ENCODE data around the gene ARL4C.

Gene ARL4C

GRCh38 chr2:234469972-234470371, 26.9 kb downstream of the ARL4C start:
- TF ChIP-seq YY1 (IDR thresholded peaks at IDR 0.05; ENCODE audit: insufficient read depth, insufficient read length), result no peak
- TF ChIP-seq SUZ12 (IDR thresholded peaks at IDR 0.05; ENCODE audit: extremely low read depth, insufficient read depth, insufficient read length), result no peak
- TF ChIP-seq ZNF274 (IDR thresholded peaks at IDR 0.05; ENCODE audit: low read depth, low read length), result no peak
- Histone ChIP-seq H3K9me3 (ENCODE audit: insufficient read depth, low read length) (peaks cover 13% of the 10 kb centered on the region; the same call in 1 of the 2 replicates), H3K4me3 (ENCODE audit: insufficient read length, low read depth) (no peak overlapping the region), H3K9ac (ENCODE audit: insufficient read length, low read depth) (no peak overlapping the region), H3K4me1 (ENCODE audit: insufficient read depth, insufficient read length) (no peaks in the 10 kb centered on the region), H3K27me3 (ENCODE audit: insufficient read depth, insufficient read length) (no peaks in the 10 kb centered on the region), H3K36me3 (ENCODE audit: insufficient read depth, insufficient read length, low read length) (no peaks in the 10 kb centered on the region)
- DNase-seq (ENCODE audit: low read depth, low spot score), result no peak

GRCh38 chr2:234469251-234469845, 27.5 kb downstream of the ARL4C start:
- TF ChIP-seq ZNF274 (IDR thresholded peaks at IDR 0.05; ENCODE audit: low read depth, low read length) (no peak), SUZ12 (IDR thresholded peaks at IDR 0.05; ENCODE audit: extremely low read depth, insufficient read depth, insufficient read length) (no peak), YY1 (IDR thresholded peaks at IDR 0.05; ENCODE audit: insufficient read depth, insufficient read length) (no peak)
- Histone ChIP-seq H3K4me1 (ENCODE audit: insufficient read depth, insufficient read length) (no peaks in the 10 kb centered on the region), H3K4me3 (ENCODE audit: insufficient read length, low read depth) (no peak overlapping the region), H3K9me3 (ENCODE audit: insufficient read depth, low read length) (peaks cover 13% of the 10 kb centered on the region; the same call in 1 of the 2 replicates), H3K27me3 (ENCODE audit: insufficient read depth, insufficient read length) (no peaks in the 10 kb centered on the region), H3K9ac (ENCODE audit: insufficient read length, low read depth) (no peak overlapping the region), H3K36me3 (ENCODE audit: insufficient read depth, insufficient read length, low read length) (no peaks in the 10 kb centered on the region)
- no peak for DNase-seq (ENCODE audit: low read depth, low spot score)

- H3K4me1 ChIP-seq (ENCODE audit: insufficient read depth, insufficient read length), result no peaks in the 10 kb centered on the region
- no peaks in the 10 kb centered on the region for H3K27me3 ChIP-seq (ENCODE audit: insufficient read depth, insufficient read length)
- H3K9ac ChIP-seq (ENCODE audit: insufficient read length, low read depth), result no peak overlapping the region
- H3K9me3 ChIP-seq (ENCODE audit: insufficient read depth, low read length), result peaks cover 13% of the 10 kb centered on the region; the same call in 1 of the 2 replicates
- H3K4me3 ChIP-seq (ENCODE audit: insufficient read length, low read depth), result no peak overlapping the region
- no peak for DNase-seq (ENCODE audit: low read depth, low spot score)
- no peaks in the 10 kb centered on the region for H3K36me3 ChIP-seq (ENCODE audit: insufficient read depth, insufficient read length, low read length)
- TF ChIP-seq YY1 (IDR thresholded peaks at IDR 0.05; ENCODE audit: insufficient read depth, insufficient read length) (no peak), SUZ12 (IDR thresholded peaks at IDR 0.05; ENCODE audit: extremely low read depth, insufficient read depth, insufficient read length) (no peak), ZNF274 (IDR thresholded peaks at IDR 0.05; ENCODE audit: low read depth, low read length) (no peak)
These were observed 28.4 kb downstream of the ARL4C start for GRCh38 chr2:234468503-234468902.

GRCh38 chr2:234467289-234467688, 29.6 kb downstream of the ARL4C start:
- no peak for DNase-seq (ENCODE audit: low read depth, low spot score)
- Histone ChIP-seq H3K36me3 (ENCODE audit: insufficient read depth, insufficient read length, low read length) (no peaks in the 10 kb centered on the region), H3K4me3 (ENCODE audit: insufficient read length, low read depth) (no peak overlapping the region), H3K27me3 (ENCODE audit: insufficient read depth, insufficient read length) (no peaks in the 10 kb centered on the region), H3K9me3 (ENCODE audit: insufficient read depth, low read length) (peaks cover 13% of the 10 kb centered on the region; the same call in 1 of the 2 replicates), H3K9ac (ENCODE audit: insufficient read length, low read depth) (no peak overlapping the region), H3K4me1 (ENCODE audit: insufficient read depth, insufficient read length) (peaks cover 1% of the 10 kb centered on the region)
- TF ChIP-seq YY1 (IDR thresholded peaks at IDR 0.05; ENCODE audit: insufficient read depth, insufficient read length) (no peak), SUZ12 (IDR thresholded peaks at IDR 0.05; ENCODE audit: extremely low read depth, insufficient read depth, insufficient read length) (no peak), ZNF274 (IDR thresholded peaks at IDR 0.05; ENCODE audit: low read depth, low read length) (no peak)

- Histone ChIP-seq H3K9me3 (ENCODE audit: insufficient read depth, low read length) (peaks cover 13% of the 10 kb centered on the region; the same call in 1 of the 2 replicates), H3K9ac (ENCODE audit: insufficient read length, low read depth) (no peak overlapping the region), H3K4me3 (ENCODE audit: insufficient read length, low read depth) (no peak overlapping the region), H3K36me3 (ENCODE audit: insufficient read depth, insufficient read length, low read length) (no peaks in the 10 kb centered on the region), H3K4me1 (ENCODE audit: insufficient read depth, insufficient read length) (peaks cover 3% of the 10 kb centered on the region), H3K27me3 (ENCODE audit: insufficient read depth, insufficient read length) (no peaks in the 10 kb centered on the region)
- no peak for TF ChIP-seq SUZ12 (IDR thresholded peaks at IDR 0.05; ENCODE audit: extremely low read depth, insufficient read depth, insufficient read length)
- no peak for TF ChIP-seq YY1 (IDR thresholded peaks at IDR 0.05; ENCODE audit: insufficient read depth, insufficient read length)
- no peak for TF ChIP-seq ZNF274 (IDR thresholded peaks at IDR 0.05; ENCODE audit: low read depth, low read length)
- DNase-seq (ENCODE audit: low read depth, low spot score), result no peak
These were observed 32.6 kb downstream of the ARL4C start for GRCh38 chr2:234464291-234464645.

GRCh38 chr2:234463626-234464290, 33.1 kb downstream of the ARL4C start:
- Histone ChIP-seq H3K4me3 (ENCODE audit: insufficient read length, low read depth) (no peak overlapping the region), H3K27me3 (ENCODE audit: insufficient read depth, insufficient read length) (no peaks in the 10 kb centered on the region), H3K36me3 (ENCODE audit: insufficient read depth, insufficient read length, low read length) (no peaks in the 10 kb centered on the region), H3K9me3 (ENCODE audit: insufficient read depth, low read length) (peaks cover 13% of the 10 kb centered on the region; the same call in 1 of the 2 replicates), H3K4me1 (ENCODE audit: insufficient read depth, insufficient read length) (peaks cover 3% of the 10 kb centered on the region), H3K9ac (ENCODE audit: insufficient read length, low read depth) (no peak overlapping the region)
- TF ChIP-seq SUZ12 (IDR thresholded peaks at IDR 0.05; ENCODE audit: extremely low read depth, insufficient read depth, insufficient read length) (no peak), YY1 (IDR thresholded peaks at IDR 0.05; ENCODE audit: insufficient read depth, insufficient read length) (no peak), ZNF274 (IDR thresholded peaks at IDR 0.05; ENCODE audit: low read depth, low read length) (no peak)
- no peak for DNase-seq (ENCODE audit: low read depth, low spot score)

- no peak overlapping the region for H3K9ac ChIP-seq (ENCODE audit: insufficient read length, low read depth)
- H3K4me1 ChIP-seq (ENCODE audit: insufficient read depth, insufficient read length), result peaks cover 3% of the 10 kb centered on the region
- DNase-seq (ENCODE audit: low read depth, low spot score), result no peak
- no peaks in the 10 kb centered on the region for H3K36me3 ChIP-seq (ENCODE audit: insufficient read depth, insufficient read length, low read length)
- no peak overlapping the region for H3K4me3 ChIP-seq (ENCODE audit: insufficient read length, low read depth)
- peaks cover 13% of the 10 kb centered on the region; the same call in 1 of the 2 replicates for H3K9me3 ChIP-seq (ENCODE audit: insufficient read depth, low read length)
- TF ChIP-seq ZNF274 (IDR thresholded peaks at IDR 0.05; ENCODE audit: low read depth, low read length), result no peak
- no peak for TF ChIP-seq YY1 (IDR thresholded peaks at IDR 0.05; ENCODE audit: insufficient read depth, insufficient read length)
- TF ChIP-seq SUZ12 (IDR thresholded peaks at IDR 0.05; ENCODE audit: extremely low read depth, insufficient read depth, insufficient read length), result no peak
- H3K27me3 ChIP-seq (ENCODE audit: insufficient read depth, insufficient read length), result no peaks in the 10 kb centered on the region
These were observed 34.5 kb downstream of the ARL4C start for GRCh38 chr2:234462218-234462992.
